WI38 (cell line): ENCODE measurements around the gene COMT.

ENCODE experiments used
- H3K4me3 ChIP-seq: 2 replicates; pipeline ENCODE4 v1.5.1; 2011; ENCODE audit warnings: low read depth, mild to moderate bottlenecking, control low read depth, low read length
- CTCF ChIP-seq: IDR thresholded peaks from 2 replicates; pipeline ENCODE4 v1.5.1; 2012; ENCODE audit warnings: low read depth, mild to moderate bottlenecking, control low read depth, low read length

Gene COMT

GRCh38 chr22:19990609-19991394 is 49.2 kb downstream of the COMT start:
- no peak overlapping the region for H3K4me3 ChIP-seq
- no peak for TF ChIP-seq CTCF

- no peak for TF ChIP-seq CTCF
- no peak overlapping the region for H3K4me3 ChIP-seq
These were observed 49.7 kb downstream of the COMT start for GRCh38 chr22:19991395-19991644.

GRCh38 chr22:19991645-19992451 is 50.3 kb downstream of the COMT start:
- TF ChIP-seq CTCF: no peak

GRCh38 chr22:19992481-19992911 is 50.9 kb downstream of the COMT start:
- TF ChIP-seq CTCF: no peak

More at GRCh38 chr22:19991645-19992451, 50.3 kb downstream of the COMT start:
- no peak overlapping the region for H3K4me3 ChIP-seq

GRCh38 chr22:19992921-19993355 is 51.4 kb downstream of the COMT start:
- H3K4me3 ChIP-seq: no peak overlapping the region
- no peak for TF ChIP-seq CTCF

More at GRCh38 chr22:19992481-19992911, 50.9 kb downstream of the COMT start:
- no peak overlapping the region for H3K4me3 ChIP-seq

- TF ChIP-seq CTCF: no peak
- no peak overlapping the region for H3K4me3 ChIP-seq
These were observed 52.4 kb downstream of the COMT start for GRCh38 chr22:19993926-19994325.

GRCh38 chr22:19994851-19995610 is 53.5 kb downstream of the COMT start:
- TF ChIP-seq CTCF: no peak
- H3K4me3 ChIP-seq: no peak overlapping the region
